MM.1S (cell line): Measurements from ENCODE around the gene STRADB.

Experiments
- DNase-seq: peaks from one replicate; pipeline ENCODE4 v3.0.0-alpha.2; 2015
- H2AFZ ChIP-seq: fragments of 300-600 bp; sonication (generic); 2 replicates; pipeline ENCODE4 v1.6.0; 2016; ENCODE audit warnings: antibody characterized with exemption, low read length
- H3F3A ChIP-seq: fragments of 300-600 bp; sonication (generic); 2 replicates; pipeline ENCODE4 v1.6.1; 2016; ENCODE audit warnings: mild to moderate bottlenecking, antibody characterized with exemption, low read length, moderate library complexity, mixed read lengths; ENCODE audit not compliant: insufficient read depth
- H3K27ac ChIP-seq: fragments of 300-600 bp; sonication (generic); 2 replicates; pipeline ENCODE4 v1.5.1; 2016; ENCODE audit warnings: mild to moderate bottlenecking, low read length
- H3K27me3 ChIP-seq: fragments of 300-600 bp; sonication (generic); replicated peaks from 2 replicates; pipeline ENCODE4 v1.6.0; 2016; ENCODE audit warnings: low read length; ENCODE audit not compliant: insufficient read depth
- H3K36me3 ChIP-seq: fragments of 300-600 bp; sonication (generic); replicated peaks from 2 replicates; pipeline ENCODE4 v1.6.1; 2016; ENCODE audit warnings: mild to moderate bottlenecking, low read length, mixed read lengths; ENCODE audit not compliant: insufficient read depth
- H3K4me1 ChIP-seq: fragments of 300-600 bp; sonication (generic); 2 replicates; pipeline ENCODE4 v1.6.1; 2016; ENCODE audit warnings: low read length, mixed read lengths
- H3K4me2 ChIP-seq: fragments of 300-600 bp; sonication (generic); 2 replicates; pipeline ENCODE4 v1.6.0; 2016; ENCODE audit warnings: low read depth, low read length
- H3K4me3 ChIP-seq: fragments of 300-600 bp; sonication (generic); 2 replicates; pipeline ENCODE4 v1.5.1; 2016; ENCODE audit warnings: low read length, mixed read lengths
- H3K79me2 ChIP-seq: fragments of 300-600 bp; sonication (generic); 2 replicates; pipeline ENCODE4 v1.6.1; 2016; ENCODE audit warnings: mixed run types, low read length, mixed read lengths
- H3K9ac ChIP-seq: fragments of 300-600 bp; sonication (generic); 2 replicates; pipeline ENCODE4 v1.6.1; 2016; ENCODE audit warnings: low read length, mixed read lengths
- H3K9me2 ChIP-seq: fragments of 300-600 bp; sonication (generic); replicated peaks from 2 replicates; pipeline ENCODE4 v1.6.1; 2016; ENCODE audit warnings: mild to moderate bottlenecking, low read length, mixed read lengths; ENCODE audit not compliant: insufficient read depth
- H3K9me3 ChIP-seq: fragments of 300-600 bp; sonication (generic); replicated peaks from 2 replicates; pipeline ENCODE4 v1.6.1; 2016; ENCODE audit warnings: mild to moderate bottlenecking, low read length, mixed read lengths; ENCODE audit not compliant: insufficient read depth
- H4K20me1 ChIP-seq: fragments of 300-600 bp; sonication (generic); 2 replicates; pipeline ENCODE4 v1.6.1; 2016; ENCODE audit warnings: mild to moderate bottlenecking, low read length, moderate library complexity, mixed read lengths; ENCODE audit not compliant: insufficient read depth
- EZH2 ChIP-seq: fragments of 300-600 bp; sonication (generic); optimal IDR thresholded peaks from 2 replicates; pipeline ENCODE3; 2017; ENCODE audit warnings: low read depth, mild to moderate bottlenecking, antibody characterized with exemption, low read length, mixed read lengths
- EZH2phosphoT487 ChIP-seq: fragments of 300-600 bp; sonication (generic); IDR thresholded peaks from 2 replicates; pipeline ENCODE4 v1.6.1; 2018; ENCODE audit warnings: antibody characterized with exemption, low read length
- TF ChIP-seq, protein P1 (sequence below): fragments of 300-600 bp; sonication (generic); IDR thresholded peaks from 2 replicates; pipeline ENCODE4 v1.5.1; 2016; ENCODE audit warnings: antibody characterized with exemption, low read length, mixed read lengths

STRADB gene

DNA sequence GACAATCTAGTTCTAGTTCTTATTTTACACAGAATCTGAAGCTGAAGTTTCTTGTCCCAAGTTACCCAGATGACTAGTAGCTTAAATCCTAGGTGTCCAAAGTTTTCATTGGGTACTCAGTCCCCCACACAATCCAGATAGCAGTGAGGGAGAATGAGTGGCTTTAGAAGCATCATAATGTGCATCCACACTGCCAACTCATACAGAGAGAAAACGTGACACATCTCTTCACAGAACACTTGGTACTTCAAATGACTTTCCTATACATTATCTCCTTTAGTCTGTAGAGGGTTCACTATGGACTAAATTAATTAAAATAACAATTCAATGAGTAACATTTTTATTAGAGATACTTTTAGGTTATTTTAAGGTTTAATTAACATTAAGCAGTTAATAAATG, 45.2 kb downstream of the STRADB start:
- Histone ChIP-seq H3K9ac (no peak overlapping the region), H3F3A (no peaks in the 10 kb centered on the region), H3K27me3 (no peaks in the 10 kb centered on the region), H3K27ac (no peak overlapping the region), H3K4me2 (no peak overlapping the region), H3K36me3 (no peaks in the 10 kb centered on the region), H3K9me3 (no peaks in the 10 kb centered on the region), H3K4me1 (no peaks in the 10 kb centered on the region), H3K79me2 (no peaks in the 10 kb centered on the region), H3K4me3 (no peak overlapping the region), H4K20me1 (no peaks in the 10 kb centered on the region), H2AFZ (no peak overlapping the region), H3K9me2 (no peaks in the 10 kb centered on the region)
- DNase-seq = no peak
- no peak for TF ChIP-seq EZH2phosphoT487
- TF ChIP-seq, protein P1, sequence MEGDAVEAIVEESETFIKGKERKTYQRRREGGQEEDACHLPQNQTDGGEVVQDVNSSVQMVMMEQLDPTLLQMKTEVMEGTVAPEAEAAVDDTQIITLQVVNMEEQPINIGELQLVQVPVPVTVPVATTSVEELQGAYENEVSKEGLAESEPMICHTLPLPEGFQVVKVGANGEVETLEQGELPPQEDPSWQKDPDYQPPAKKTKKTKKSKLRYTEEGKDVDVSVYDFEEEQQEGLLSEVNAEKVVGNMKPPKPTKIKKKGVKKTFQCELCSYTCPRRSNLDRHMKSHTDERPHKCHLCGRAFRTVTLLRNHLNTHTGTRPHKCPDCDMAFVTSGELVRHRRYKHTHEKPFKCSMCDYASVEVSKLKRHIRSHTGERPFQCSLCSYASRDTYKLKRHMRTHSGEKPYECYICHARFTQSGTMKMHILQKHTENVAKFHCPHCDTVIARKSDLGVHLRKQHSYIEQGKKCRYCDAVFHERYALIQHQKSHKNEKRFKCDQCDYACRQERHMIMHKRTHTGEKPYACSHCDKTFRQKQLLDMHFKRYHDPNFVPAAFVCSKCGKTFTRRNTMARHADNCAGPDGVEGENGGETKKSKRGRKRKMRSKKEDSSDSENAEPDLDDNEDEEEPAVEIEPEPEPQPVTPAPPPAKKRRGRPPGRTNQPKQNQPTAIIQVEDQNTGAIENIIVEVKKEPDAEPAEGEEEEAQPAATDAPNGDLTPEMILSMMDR = no peak
- no peak for TF ChIP-seq EZH2

DNA sequence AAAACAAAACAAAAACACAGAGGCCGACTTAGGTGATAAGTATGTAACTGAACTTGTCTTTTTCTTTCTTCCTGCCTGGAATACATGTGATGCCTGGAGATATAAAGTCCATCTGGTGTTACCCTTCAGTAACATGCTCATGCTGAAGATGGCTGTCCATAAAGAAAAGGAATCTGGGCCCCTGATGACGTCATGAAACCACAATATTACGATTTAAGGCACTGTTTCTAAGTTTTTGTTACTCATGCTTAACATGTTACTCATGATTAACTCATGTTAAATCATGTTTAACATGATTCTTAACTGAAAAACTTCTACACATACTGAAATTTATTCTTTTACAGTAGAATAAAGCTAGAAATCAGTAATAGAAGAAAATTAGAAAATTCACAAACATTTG, 49.0 kb downstream of the STRADB start:
- Histone ChIP-seq H3K9me3 (no peaks in the 10 kb centered on the region), H4K20me1 (no peaks in the 10 kb centered on the region), H3K27ac (no peak overlapping the region), H3K79me2 (no peaks in the 10 kb centered on the region), H3F3A (no peaks in the 10 kb centered on the region), H3K9me2 (no peaks in the 10 kb centered on the region), H3K4me2 (no peak overlapping the region), H2AFZ (no peak overlapping the region), H3K4me1 (no peaks in the 10 kb centered on the region), H3K27me3 (no peaks in the 10 kb centered on the region), H3K36me3 (no peaks in the 10 kb centered on the region), H3K4me3 (no peak overlapping the region), H3K9ac (no peak overlapping the region)
- TF ChIP-seq, protein P1 = no peak
- TF ChIP-seq EZH2phosphoT487 = no peak
- no peak for TF ChIP-seq EZH2
- DNase-seq = no peak

DNA sequence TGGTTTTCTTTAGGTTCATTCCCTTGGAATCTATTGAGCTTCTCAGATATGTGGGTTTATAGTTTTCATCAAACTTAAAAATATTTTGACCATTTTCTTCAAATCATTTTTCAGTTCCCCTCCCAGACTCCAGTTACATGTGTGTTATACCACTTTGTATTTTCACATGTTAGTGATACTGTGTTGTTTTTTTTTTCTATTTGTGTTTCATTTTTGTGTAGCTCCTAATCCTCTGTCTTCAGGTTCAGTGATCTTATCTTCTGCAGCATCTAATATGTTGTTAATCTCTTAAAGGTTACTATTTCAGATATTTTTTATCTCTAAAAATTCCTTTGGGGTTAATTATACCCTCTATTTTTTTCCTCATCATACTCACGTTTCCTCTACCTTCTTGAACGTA, 51.2 kb downstream of the STRADB start:
- Histone ChIP-seq H3K9me2 (no peaks in the 10 kb centered on the region), H3K36me3 (no peaks in the 10 kb centered on the region), H3F3A (no peaks in the 10 kb centered on the region), H3K9ac (no peak overlapping the region), H3K4me3 (no peak overlapping the region), H3K27me3 (no peaks in the 10 kb centered on the region), H4K20me1 (no peaks in the 10 kb centered on the region), H3K9me3 (no peaks in the 10 kb centered on the region), H3K27ac (no peak overlapping the region), H3K79me2 (no peaks in the 10 kb centered on the region), H3K4me2 (no peak overlapping the region), H3K4me1 (no peaks in the 10 kb centered on the region), H2AFZ (no peak overlapping the region)
- TF ChIP-seq EZH2phosphoT487 (no peak), EZH2 (no peak)
- TF ChIP-seq, protein P1 = no peak
- DNase-seq = no peak
